Fibroblast of mammary gland (primary cell): ENCODE results near the gene EN2.

Experiments used
- DNase-seq: peaks from one replicate; pipeline ENCODE4 v3.0.0-alpha.2; 2010; ENCODE audit warnings: low read depth
- H3K4me3 ChIP-seq: 2 replicates; pipeline ENCODE4 v1.5.1; 2011; ENCODE audit warnings: low read depth, mild to moderate bottlenecking, low read length, moderate library complexity; ENCODE audit not compliant: control insufficient read depth
- CTCF ChIP-seq: conservative IDR thresholded peaks from 2 replicates; pipeline ENCODE4 v1.5.1; 2011; ENCODE audit warnings: low read depth, low read length, inconsistent platforms; ENCODE audit not compliant: control insufficient read depth, insufficient read depth

The EN2 gene

GRCh38 chr7:155412416-155413253, 45.3 kb upstream of the EN2 start:
- peak; percentile 31 for DNase-seq
- TF ChIP-seq CTCF: peak; percentile 55
- H3K4me3 ChIP-seq: no peak overlapping the region

- no peak for TF ChIP-seq CTCF
- no peak overlapping the region for H3K4me3 ChIP-seq
- DNase-seq: no peak
Measured at GRCh38 chr7:155414547-155415492, 43.1 kb upstream of the EN2 start.

- no peak overlapping the region for H3K4me3 ChIP-seq
- no peak for TF ChIP-seq CTCF
- no peak for DNase-seq
Measured at GRCh38 chr7:155416646-155417380, 41.1 kb upstream of the EN2 start.

GRCh38 chr7:155418304-155418703, 39.6 kb upstream of the EN2 start:
- H3K4me3 ChIP-seq: no peak overlapping the region
- DNase-seq: no peak
- TF ChIP-seq CTCF: no peak

- no peak overlapping the region for H3K4me3 ChIP-seq
- no peak for TF ChIP-seq CTCF
- DNase-seq: no peak
Measured at GRCh38 chr7:155418941-155419755, 38.8 kb upstream of the EN2 start.
